Erythroblast (primary cell): ENCODE measurements around the gene MORC2.

Experiments
- GATA1 ChIP-seq: IDR thresholded peaks from 2 replicates; pipeline ENCODE4 v1.6.1; 2011; ENCODE audit warnings: low read depth, mild to moderate bottlenecking, control low read depth, low read length, moderate library complexity
- POLR2A ChIP-seq: IDR thresholded peaks from 2 replicates; pipeline ENCODE4 v1.6.1; 2011; ENCODE audit warnings: mild to moderate bottlenecking, low read length

GRCh38 chr22:30905696-30906341 lies 62.8 kb downstream of the MORC2 start:
- TF ChIP-seq POLR2A: no peak
- no peak for TF ChIP-seq GATA1
